Stimulated activated CD4-positive, alpha-beta T cell treated with anti-CD3 and anti-CD28 coated beads, TNF-alpha, amount 100 ng/mL, for 1 hour (primary cell): ENCODE measurements around the gene CD7.
"Not testable (repeated sequence)": the region's sequence is repeated elsewhere in the genome, so short reads cannot be mapped to it uniquely, and the experiment has no call there.

Experiments used
- DNase-seq, 3 donors: peaks; one replicate each; pipeline ENCODE4 v3.0.0-alpha.2; 2020; ENCODE audit warnings: low read depth in 3 of 3, low spot score in 1 of 3

Gene CD7

GRCh38 chr17:82317394-82318168 is at the start of gene CD7:
CD7 (minus strand) TSS chr17:82317608; CDS start chr17:82317495, 113 bp downstream.
- DNase-seq: peak in 1 of 3 donors; percentile 60

GRCh38 chr17:82366749-82367148 is 49.3 kb upstream of the CD7 start:
- DNase-seq: no peak

GRCh38 chr17:82365606-82366295 is 48.3 kb upstream of the CD7 start:
- DNase-seq: no peak

GRCh38 chr17:82361885-82362633 is 44.7 kb upstream of the CD7 start:
- no peak for DNase-seq

GRCh38 chr17:82359451-82360074 is 42.2 kb upstream of the CD7 start:
- DNase-seq: not testable (repeated sequence)

GRCh38 chr17:82358465-82359350 is 41.3 kb upstream of the CD7 start, which contains the start of gene TEX19:
TEX19 (plus strand) TSS chr17:82359247; CDS start chr17:82362151, 2,904 bp downstream.
- DNase-seq: no peak

GRCh38 chr17:82357394-82357793 is 40.0 kb upstream of the CD7 start:
- no peak for DNase-seq

GRCh38 chr17:82356845-82357355 is 39.5 kb upstream of the CD7 start:
- DNase-seq: no peak

GRCh38 chr17:82355770-82356427 is 38.5 kb upstream of the CD7 start:
- no peak for DNase-seq

- DNase-seq: no peak
Observed at GRCh38 chr17:82354804-82355308, 37.4 kb upstream of the CD7 start.

GRCh38 chr17:82353484-82353883 is 36.1 kb upstream of the CD7 start:
- DNase-seq: no peak

- DNase-seq: peak; percentile 56 to 67 (median 66)
Observed at GRCh38 chr17:82351713-82352488, 34.5 kb upstream of the CD7 start.

GRCh38 chr17:82351254-82351712 is 33.9 kb upstream of the CD7 start:
- no peak for DNase-seq

GRCh38 chr17:82350182-82351030 is 33.0 kb upstream of the CD7 start:
- DNase-seq: no peak

GRCh38 chr17:82349287-82349701 is 31.9 kb upstream of the CD7 start:
- no peak for DNase-seq

GRCh38 chr17:82348866-82349265 is 31.5 kb upstream of the CD7 start:
- DNase-seq: no peak

- no peak for DNase-seq
Observed at GRCh38 chr17:82348434-82348833, 31.0 kb upstream of the CD7 start.
